T-helper 1 cell (primary cell): ENCODE data around the gene C5orf63.
"Not testable (repeated sequence)": the region's sequence is repeated elsewhere in the genome, so short reads cannot be mapped to it uniquely, and the experiment has no call there.

Experiments used
- DNase-seq, 5 donors: peaks; one replicate each; pipeline ENCODE4 v3.0.0-alpha.2; 2012 to 2020

Gene C5orf63

DNA sequence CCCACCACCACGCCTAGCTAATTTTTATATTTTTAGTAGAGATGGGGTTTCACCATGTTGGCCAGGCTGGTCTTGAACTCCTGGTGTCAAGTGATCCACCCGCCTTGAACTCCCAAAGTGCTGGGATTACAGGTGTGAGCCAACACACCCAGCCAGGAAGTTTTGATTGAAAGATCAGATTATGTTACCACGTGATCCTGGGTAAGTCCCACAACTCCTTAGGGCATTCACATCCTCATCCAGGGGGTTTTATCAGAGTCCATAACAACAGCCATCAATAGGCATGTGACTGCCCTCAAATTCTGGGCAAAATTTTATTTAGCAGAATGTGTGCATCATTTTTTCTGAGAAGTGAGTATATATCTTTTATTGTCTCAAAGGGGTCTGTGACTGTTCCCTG is 68.0 kb downstream of the C5orf63 start:
- not testable (repeated sequence) for DNase-seq

DNA sequence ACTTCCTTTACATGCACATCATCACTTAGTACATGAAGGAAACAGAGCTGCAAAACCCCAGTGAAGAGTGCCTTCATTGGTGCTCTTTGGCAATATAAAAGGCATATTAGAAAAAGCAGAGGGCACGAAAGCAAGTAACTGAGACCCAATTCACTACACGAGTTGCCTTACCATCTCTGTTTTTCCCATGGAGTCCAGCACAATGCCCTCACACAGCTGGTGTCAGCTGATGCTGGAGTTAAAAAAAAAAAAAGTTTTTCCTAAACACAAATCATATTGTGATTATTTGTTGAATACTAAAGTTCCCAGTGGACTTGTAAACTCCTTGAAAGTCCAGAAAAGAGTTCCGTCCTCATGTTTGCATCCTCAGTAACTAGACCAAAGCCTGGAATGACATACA is 68.6 kb downstream of the C5orf63 start:
- DNase-seq: no peak

DNA sequence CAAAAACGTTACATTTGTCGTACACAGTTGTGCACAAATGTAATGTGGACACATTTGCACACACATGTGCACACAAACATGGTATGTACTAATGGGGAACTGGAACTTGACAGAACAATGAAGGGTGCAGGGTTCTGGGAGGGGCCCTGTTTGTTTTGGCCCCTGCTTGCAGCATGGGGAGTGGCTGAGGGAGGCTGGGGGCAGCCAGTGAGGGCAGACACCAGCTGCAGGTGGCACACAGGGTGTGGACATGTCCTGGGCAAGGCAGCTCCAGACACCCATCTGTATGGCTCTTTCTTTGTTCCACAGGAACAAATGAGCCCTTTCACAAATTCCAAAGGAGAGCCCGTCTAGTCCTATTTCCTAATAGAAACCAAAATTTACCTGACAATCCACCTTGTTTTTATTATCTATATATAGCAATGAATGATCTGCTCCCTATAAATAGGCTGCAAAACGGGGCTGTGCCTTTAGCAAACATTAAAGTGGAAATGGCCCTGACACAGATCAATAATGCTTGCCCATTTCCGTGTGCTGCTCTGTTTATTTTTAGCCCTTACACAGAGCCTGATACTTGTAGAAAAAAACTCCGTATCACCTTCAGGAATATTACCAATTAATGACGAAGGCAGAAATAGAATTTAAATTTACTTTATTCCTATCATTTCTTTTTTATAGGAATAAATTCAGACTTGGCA is 69.4 kb downstream of the C5orf63 start:
- no peak for DNase-seq

DNA sequence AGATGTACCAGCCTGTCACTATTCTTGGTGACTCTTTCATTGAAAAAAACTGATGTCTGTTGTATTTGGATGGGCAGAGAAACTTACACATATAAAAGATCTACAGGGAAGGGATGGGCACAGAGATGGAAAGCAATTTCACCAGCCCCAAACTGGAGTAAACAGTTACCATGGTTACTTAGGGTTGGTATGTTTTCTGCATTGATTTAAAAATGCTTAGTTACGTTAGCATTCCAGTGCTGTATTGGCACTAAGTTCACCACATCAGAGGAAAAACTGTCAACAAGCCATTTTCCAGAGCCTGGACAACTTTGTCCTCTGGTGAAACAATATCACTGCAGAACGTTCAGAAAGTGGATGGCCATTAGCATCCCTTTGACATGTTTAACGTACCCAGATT is 70.9 kb downstream of the C5orf63 start:
- no peak for DNase-seq

DNA sequence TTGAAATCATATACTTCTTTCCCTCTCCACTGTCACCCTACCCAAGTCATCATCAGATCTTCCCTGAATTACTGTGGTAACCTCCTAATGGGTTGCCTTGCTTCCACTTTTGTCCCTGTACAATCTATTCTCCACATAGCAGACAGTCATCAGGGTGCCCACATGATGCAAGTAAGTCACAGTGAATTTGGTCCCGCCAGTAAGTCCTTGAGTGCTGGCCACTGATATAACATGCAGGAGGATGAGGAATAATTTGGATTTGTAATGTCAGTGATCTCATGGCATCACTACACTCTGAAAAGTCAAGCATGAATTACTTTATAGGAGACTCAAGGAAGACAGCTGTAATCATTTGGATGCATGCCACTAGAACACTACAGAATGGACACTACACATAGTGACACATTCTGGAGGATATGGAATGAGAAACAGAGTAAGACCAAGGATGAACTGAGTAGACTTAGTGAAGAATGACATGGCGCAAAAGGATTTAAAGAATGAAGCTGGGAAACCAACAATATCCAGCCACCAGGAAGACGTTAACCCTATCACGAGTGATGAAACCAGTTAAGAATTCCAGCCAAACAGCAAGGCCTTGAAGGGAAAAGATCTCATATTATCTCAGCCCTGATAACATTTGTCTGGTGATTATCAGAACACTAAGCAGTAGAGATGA is 71.5 kb downstream of the C5orf63 start:
- no peak for DNase-seq
